GM19438 (cell line): ENCODE results near the gene ZRANB2.

ENCODE experiments used
- ATAC-seq: cut with Tn5 transposase; IDR thresholded peaks from one replicate; pipeline ENCODE4 v1.9.1; 2021; ENCODE audit warnings: low read depth; ENCODE audit not compliant: unreplicated experiment

The ZRANB2 gene

DNA sequence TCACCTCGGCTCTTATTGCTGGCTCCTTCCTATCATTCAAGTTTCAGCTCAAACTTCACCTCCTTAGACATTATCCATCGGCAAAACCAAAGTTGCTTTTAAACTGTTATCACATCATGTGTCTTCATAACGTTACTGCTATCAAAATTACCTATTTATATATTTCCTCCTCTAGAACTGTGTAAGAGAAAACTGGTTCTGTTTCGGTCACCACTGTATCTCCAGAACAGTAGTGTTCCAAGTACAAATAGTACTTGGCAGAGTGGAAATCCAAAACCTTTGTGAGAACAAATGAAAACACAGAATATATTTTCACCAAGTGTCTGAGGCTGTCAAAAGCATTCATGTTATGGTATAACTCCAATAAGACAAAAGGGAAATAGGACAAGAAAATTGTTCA is 9.1 kb downstream of the ZRANB2 start:
- no peak for ATAC-seq

DNA sequence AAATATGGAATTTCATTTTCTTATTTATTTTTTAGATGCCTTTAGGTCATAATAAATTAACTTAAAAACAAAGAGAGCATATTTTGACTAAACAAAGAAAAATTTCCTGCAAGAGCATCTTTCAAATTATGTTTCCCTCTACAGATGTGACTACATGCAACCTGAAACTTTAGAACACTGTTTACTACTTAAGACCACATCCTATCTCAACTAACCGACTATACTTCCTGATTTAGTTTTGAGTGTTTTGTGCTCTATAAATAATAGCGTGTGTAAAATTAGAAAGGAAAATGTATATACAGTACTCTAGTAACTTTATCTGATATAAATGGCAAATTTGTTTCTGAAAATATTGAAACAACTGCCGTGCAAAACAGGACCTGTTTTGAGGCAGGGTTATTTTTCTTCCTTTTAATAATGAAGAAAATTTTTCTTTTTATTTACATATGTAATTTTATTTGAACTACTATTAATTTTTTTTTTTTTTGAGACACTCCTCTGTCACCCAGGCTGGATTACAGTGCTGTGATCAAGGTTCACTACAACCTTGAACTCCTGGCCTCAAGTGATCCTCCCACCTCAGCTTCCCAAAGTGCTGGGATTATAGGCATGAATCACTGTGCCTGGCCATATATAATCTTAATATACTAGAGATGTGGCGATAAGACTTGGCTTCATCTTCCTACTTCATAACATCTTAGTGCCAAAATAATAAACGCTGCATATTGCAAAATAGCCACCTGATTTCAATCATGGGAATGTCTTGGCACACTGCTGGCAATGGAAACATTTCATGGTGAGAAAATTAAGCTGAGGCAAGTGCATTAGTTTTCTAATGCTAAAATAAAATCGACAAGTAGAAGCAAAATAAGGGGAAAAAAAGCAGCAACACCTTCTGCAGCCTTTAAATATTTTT is 12.3 kb downstream of the ZRANB2 start:
- peak; percentile 74 for ATAC-seq

DNA sequence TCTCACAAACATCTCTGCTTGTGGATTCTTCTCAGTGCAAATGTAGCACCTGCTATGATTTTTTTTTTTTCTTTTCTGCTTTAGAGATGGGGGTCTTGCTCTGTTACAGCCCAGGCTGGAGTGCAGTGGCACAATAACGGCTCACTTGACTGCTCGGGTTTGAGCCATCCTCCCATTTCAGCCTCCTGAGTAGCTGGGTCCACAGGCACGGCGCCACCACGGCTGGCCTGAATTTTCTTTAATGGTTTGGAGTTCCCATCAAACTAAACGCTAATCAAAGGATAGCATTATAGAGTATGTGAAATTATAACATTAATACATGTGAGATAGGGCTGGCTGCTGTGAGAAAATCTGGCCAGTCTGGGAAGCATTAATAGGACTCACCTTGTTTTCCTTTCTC is 26.0 kb downstream of the ZRANB2 start:
- ATAC-seq, result no peak

DNA sequence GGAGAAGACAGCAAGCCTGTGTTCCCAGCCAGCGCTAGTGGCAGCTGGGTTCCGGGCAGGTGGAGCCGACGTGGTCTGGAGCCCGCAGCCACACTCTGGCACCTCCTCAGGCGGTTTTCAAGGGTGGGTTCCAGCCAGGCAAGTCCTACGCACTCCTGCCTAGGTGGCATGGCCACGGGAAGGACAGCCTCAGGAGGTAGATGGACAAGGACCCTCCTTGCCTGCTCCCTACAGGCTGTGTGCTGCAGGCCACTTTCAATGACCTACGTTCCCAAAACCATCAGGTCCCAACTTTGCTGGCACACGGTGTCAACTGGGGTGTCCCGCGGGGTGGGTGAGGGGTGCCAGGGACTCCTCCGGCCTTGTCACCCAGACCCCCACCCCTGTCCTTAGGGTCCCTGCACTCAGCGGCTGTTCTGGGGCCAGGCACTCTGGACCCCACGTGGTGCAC is 26.5 kb downstream of the ZRANB2 start:
- ATAC-seq, result no peak

DNA sequence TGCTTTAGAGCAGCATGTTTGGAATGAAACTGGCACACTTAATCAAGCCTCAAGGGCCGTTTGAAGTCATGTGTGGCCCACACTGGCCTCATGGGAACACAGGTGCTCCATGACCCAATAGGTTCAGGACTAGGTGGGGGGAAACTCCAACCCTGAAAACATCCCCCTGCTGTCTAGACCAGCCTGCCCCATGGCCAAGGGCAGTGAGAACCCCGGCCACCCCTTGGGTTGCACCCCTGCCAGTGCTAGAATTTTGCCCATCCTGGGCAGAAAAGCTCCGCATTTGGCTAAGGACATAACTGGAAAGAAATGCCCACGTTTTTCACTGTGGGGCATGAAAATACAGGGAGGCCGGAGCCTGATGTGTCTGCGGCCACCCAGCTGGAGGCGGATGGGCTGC is 27.1 kb downstream of the ZRANB2 start:
- ATAC-seq, result no peak

DNA sequence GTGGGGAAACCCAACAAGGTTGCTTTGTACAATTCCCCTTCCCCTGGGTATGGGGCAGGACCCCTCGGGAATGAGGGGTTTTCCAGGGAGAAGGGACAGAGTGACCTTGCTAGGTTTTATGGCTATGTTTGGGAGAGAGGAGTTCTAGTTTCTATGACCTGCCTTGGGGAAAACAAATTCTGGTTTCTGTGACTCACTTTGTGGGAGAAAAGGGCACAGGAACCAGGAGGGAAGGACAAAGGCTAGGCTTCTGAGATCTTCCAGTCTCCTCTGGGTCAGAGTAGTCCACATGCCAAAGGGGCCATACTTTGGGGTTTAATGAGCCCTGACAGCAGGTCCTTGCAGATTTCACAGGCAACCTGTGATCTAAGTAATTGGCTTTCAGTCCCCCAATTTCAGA is 27.7 kb downstream of the ZRANB2 start:
- no peak for ATAC-seq

DNA sequence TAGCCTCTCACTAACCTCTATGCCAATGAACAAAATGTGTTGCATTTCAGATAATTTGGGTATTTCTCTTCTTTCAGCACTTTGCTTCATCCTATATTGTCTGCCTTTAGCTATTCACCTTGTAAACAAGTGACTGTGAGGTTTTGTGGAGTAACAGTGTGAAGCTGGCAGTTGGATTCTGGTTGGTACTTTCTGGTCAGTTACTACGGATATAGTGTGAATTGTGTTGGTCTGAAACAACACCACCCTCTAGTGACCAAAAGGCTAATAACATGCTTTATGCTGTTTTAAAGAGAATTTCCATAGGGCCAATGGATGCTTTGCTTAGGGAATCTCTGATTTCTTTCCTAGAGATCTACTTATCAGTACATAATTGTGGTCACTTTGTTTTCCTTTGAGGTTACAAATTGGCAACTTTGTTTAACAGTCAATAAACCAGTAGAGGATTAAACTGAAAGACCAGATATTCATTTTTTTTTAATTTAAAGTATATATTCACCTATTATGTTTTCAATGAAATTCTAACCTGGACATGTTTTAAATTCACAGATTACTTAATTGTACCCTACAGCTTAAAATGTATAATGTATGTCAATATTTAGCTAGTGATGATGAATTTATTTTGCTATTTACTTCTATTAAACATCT is 30.8 kb downstream of the ZRANB2 start:
- no peak for ATAC-seq

DNA sequence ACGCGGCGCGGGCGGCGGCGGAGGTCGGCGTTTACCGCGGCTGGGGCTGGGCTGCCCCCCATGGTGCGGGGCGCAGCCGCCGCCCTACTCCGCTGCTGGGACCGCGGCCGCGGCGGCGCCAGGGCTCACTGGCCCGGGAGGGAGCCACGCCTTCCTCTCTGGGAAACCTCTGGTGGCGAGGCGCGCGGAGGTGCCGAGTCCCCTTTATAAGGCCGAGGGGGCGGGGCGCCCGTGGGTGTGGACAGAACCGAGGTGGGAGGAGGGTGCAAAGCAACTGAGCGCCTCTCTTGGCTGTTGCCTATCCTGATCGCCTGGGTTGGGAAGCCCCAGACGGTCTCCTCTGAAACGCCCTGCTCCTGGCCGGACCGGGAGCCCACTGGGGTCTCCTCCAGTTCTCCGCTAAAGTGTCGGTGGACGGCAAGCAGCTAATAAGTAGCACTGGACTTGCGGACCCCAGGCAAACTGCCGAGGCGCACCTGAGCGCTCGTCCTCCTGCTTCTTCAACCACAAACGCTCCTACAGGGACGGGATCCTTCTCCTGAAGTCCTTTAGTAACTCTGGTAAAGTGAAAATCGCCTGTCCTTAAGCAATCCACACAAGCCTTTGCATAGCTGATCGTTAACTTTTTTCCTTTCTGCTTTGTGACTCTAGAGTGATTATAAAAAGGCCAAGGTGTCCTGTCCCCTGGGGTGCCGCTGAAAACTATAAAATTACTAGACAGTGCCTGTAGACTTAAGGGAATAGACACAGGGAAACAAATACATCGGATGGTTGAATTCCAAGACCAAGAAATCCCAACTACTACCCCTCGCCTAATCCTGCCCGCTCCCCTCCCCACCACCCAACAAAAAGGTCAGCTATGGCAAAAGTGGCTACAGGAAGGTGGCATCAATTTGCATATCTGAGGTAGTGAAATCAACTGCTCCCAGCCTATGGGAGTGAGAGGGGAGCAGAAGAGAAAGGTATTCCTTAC is 32.9 kb downstream of the ZRANB2 start, which contains the start of gene PTGER3:
TSS of gene PTGER3 (minus strand) at position 182 of the 973 bp plus-strand sequence. CDS start 239 bp downstream, outside the sequence.
- ATAC-seq, result peak; percentile 54

DNA sequence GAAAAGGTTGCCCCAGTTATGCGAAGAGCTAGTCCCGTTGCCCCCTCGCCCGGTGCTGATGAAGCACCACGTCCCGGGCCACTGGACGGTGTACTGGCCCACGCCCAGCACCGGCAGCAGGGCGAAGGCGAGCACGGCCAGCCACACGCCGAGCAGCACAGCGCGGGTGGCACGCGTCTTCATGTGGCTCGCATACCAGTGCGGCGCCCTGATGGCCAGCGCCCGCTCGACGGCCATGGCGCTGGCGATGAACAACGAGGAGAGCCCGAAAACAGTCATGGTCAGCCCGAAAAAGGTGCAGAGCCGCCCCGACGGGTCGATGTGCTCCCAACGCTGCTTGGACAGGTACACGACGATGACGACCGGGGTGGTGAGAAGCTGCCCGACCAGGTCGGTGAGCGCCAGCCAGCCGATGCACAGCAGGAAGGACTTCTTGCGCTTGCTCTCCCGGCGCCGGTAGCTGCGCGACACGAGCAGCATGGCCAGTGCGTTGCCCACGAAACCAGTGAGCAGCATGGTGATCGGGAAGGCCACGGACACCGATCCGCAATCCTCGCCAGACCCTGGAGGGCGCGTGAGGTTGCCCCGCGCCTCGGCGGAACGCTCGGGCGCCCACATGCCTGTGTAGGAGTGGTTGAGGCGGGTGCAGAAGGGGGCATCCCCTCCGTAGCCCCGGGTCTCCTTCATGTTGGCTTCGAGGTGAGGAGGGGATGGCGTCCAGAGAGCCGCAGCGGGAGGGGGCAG is 33.8 kb downstream of the ZRANB2 start:
- peak; percentile 37 for ATAC-seq

DNA sequence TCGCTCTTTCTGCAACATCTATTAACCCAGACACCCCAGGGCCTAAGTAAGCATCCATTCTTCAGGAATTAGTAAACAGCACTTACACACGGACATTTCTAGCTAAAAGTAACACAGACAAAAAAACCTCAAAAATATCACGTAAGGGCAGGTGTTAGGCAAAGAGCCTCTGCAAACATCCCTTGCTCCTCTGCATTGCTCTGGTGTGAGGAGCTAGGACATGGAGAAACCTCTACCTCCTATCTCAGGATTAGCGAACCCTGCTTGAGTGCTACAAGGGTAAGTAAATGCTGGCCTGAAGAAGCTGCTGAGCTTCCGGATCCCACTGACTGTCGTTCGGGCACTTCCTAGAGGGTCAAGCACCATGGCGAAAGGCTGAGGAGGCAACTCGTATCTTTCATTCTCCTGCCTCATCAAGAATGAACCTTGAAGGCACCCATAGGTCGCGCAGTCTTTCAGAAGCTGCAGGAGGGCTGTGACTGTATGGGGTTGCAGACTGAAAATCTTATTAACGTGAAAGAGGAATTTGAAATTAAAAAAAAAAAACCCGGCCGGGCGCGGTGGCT is 35.3 kb downstream of the ZRANB2 start:
- no peak for ATAC-seq

DNA sequence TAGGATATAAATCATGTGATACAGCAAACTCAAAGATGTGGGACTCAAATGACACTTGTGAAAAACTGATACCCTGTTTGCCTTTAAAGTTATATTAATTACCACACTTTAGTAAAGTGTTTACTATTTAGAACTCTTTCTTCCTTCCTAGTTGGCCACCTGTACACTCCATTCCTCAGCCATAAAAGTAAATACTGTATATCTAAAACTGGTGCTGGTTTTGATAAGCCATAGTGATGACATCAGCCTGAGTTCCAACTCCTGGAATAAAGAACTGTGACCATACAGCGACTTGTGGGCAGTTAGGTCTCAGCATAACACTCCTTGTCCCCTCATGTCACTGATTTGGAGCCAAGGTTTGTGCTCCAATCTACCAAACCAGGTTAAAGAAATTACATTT is 36.0 kb downstream of the ZRANB2 start:
- no peak for ATAC-seq

DNA sequence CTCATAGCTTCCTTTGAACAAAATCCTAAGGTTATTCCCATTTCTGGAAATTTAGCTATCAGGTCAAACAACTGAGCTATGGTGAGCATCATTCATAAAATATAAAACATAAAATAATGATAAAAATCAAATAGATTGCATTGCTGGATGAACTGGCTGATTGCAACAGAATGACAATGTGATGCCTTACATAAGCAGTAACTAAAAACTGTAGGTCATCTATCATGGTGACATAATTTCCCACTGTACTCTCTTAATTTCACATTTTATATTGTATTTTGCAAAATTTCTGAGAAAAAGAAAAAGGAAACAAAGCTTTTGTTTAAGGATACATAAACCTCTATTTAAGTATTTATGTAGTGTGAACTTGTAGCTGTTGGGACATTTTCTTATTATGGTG is 37.8 kb downstream of the ZRANB2 start:
- no peak for ATAC-seq

DNA sequence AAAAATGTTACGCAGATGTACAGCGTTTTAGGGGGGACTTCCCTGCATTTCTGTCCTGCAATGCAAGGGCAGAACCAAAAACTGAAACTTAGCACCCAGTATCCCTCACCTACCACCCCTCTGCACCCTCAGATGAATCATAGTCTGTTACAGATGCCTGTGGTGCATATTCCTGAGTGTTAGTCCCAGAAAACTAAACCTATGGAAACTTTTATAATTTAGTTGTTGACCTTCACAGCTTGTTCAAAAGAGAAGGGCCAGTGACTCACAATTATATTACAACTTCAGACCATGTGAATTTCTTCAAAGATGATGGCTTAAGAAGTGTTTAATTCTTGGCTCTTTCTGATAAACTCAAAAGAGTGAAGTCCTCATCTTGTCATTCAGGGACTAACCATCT is 39.0 kb downstream of the ZRANB2 start:
- ATAC-seq, result no peak

DNA sequence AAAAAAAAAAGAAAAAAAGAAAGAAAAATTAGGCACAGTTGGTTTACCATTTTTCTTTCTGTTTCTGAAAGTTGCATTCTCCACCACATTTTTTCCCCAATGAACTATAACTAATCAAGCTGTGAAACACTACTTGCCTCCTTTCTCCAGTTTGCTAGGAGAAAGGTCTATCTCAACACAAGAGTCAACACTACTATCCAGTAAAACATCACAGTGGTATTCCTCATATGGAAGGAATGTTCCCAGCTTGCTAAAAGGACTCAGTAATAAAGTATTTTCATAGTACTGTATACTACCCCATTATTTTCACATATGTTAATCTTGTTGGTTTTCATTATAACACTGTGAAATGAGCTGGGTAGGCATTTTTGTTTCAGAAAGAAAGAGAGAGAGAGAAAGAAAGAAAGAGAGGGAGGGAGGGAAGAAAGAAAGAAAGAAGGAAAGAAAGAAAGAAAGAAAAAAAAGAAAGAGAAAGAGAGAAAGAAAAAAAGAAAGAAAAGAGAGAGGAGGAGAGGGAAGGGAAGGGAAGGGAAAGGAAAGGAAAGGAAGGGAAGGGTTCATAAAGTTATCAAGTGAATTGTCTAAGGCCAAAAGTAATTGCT is 41.1 kb downstream of the ZRANB2 start:
- ATAC-seq, result no peak

DNA sequence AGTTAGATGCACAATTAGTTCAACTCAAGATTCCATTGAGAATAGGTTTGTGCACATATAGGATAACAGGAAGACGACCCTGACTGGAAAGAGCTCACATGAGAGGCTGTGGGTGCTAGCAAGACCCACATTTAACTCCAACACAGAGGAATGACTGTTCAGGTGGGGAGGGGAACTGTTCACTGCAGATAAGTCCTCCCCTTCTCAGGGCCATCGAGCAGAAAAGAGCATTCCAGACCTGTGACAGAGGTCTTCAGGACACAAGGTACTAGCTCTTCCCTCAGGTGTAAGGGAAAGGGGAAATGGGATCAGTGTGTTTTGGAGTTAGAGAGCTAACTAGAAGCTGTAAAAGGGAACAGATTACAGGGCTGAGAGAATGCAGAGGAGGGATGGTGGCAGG is 41.9 kb downstream of the ZRANB2 start:
- no peak for ATAC-seq

DNA sequence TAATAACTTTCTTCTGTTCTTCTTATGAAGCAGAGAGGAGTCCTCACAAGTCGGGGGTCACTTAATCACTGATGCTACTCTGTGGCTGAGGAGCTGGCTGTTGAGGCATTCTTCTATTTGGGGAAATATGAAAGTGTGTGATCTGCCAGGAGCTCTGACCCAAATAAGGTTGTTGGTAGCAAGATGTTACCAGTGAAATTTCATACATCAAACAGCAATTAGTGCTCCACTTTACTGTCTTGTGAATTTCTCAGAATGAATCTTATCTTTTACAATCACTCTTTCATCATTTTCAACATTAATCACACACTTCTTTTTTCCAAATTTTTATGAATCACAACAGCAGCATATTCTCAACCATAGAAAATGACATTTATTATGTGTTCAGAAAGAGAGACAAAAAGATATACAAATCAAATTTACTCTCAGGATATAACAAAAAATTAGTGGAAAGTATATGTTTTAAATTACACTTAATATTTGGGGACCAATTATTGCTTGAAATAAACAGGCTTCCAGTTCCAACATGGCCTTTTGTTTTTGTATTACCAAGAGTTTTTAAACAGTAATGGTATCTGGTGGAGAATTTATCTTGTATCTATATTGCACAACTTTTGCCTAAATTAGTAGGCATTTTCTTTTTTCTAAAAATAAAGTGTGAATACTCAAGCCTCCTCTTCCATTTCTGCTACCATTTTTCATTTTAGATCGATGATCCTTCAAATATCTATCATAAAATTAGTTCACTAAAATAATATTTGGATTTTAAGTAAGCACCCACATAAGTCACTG is 42.8 kb downstream of the ZRANB2 start:
- no peak for ATAC-seq

DNA sequence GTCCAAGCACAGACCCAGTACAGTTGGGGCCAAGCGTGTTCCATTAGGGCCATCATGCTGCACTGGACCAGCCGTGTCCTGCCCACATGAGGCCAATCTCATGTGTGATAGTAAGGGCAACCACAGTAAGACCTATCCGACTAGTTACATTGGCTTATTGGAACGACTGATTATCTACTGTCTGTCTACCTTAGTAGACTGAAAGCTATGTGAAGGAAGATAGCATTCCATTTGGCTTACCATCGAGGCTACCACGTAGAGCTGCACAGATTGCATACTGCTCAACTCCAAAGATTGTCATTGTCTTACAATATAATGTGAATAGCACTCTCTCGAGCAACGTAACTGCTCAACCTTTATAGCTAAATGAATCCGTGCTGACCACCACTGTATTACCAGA is 43.8 kb downstream of the ZRANB2 start:
- no peak for ATAC-seq

DNA sequence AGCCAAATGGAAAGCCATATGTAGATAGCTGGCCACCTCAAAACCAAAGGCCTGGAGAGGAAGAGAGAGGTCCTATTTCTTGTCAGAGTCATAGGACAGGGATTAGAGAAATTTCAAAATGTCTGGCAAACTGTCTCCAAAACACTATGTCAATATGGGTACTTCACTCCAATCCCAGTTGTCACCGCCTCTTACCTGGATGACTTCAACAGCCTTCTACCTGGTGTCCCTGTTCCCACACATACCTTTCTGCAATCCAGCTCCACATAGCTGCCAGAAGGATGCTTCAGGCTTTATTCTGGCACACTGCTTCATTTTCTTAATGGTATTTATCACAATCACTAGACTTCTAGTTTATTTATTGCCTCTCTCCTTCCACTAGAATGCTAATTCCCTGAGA is 47.7 kb downstream of the ZRANB2 start:
- no peak for ATAC-seq

DNA sequence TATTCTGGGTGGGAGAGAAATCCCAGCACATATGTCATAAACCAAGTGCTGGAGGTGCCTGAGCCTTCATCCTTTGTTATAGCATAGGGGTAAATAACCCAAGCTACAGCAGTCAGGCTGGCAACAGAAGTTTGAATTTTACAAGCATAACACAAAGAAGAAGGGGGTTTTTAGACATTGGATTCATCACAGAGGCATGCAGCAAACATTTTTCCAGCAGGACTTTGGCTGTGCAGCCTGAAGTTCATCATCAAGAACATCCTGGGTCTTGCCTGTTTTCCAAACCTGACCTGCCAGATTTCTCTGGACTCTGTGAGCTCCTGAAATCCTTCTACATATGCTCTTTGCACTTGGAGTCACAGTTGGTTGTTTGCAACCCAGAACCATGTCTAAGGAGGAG is 49.4 kb downstream of the ZRANB2 start:
- no peak for ATAC-seq
